ENCODE measurements around the gene RBBP5. TPM values are rescaled to one million over a fixed set of nuclear protein-coding genes. Genes with fewer than 3 reads are reported as not detected.

RBBP5 gene
- total RNA-seq, 4 donors from 2014 or later = 14.4 to 25.1 (median 21.2) TPM

DNA sequence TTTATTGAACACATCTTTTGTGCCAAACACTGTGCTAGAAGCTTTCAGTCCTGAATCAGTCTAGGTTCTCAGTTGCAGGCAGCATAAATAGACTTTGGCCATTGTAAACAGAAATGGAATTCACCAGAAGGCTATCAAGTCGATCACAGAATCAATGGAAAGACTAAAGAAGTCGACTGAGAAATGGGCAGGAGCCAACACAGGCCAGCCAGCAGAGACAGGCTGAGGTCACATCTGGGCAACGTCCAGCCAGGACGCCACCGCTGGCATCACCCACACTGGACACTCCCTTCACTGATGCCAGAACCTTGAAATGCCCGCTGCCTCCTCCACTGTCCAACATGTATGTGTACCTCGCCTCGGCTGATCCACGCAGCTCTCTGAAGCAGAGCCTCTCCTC lies 84.2 kb downstream of the RBBP5 start:
- H3K27me3 ChIP-seq = peaks cover 4 to 9% (median 5%) of the 10 kb centered on the region in 3 donors
- H3K27ac ChIP-seq = no peak overlapping the region
- in situ Hi-C loops (cut with MboI; ENCODE audit: low sequenced_read_pairs in 4 of 4) (no loop called here), intact Hi-C loops (cut with DNase I; ENCODE audit: low total_unique reads) (no loop called here)
- no peak for DNase-seq
- no peaks in the 10 kb centered on the region for H3K36me3 ChIP-seq
- ATAC-seq = no peak
- TF ChIP-seq POLR2A (IDR thresholded peaks at IDR 0.05) = no peak
- TF ChIP-seq, protein P1, sequence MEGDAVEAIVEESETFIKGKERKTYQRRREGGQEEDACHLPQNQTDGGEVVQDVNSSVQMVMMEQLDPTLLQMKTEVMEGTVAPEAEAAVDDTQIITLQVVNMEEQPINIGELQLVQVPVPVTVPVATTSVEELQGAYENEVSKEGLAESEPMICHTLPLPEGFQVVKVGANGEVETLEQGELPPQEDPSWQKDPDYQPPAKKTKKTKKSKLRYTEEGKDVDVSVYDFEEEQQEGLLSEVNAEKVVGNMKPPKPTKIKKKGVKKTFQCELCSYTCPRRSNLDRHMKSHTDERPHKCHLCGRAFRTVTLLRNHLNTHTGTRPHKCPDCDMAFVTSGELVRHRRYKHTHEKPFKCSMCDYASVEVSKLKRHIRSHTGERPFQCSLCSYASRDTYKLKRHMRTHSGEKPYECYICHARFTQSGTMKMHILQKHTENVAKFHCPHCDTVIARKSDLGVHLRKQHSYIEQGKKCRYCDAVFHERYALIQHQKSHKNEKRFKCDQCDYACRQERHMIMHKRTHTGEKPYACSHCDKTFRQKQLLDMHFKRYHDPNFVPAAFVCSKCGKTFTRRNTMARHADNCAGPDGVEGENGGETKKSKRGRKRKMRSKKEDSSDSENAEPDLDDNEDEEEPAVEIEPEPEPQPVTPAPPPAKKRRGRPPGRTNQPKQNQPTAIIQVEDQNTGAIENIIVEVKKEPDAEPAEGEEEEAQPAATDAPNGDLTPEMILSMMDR (IDR thresholded peaks at IDR 0.05 in 4 of 5, conservative IDR thresholded peaks at IDR 0.05 in 1 of 5) = no peak
- H3K4me1 ChIP-seq = no peaks in the 10 kb centered on the region
- H3K9me3 ChIP-seq = no peaks in the 10 kb centered on the region
- H3K4me3 ChIP-seq = no peak overlapping the region

Other genes with a start within 250 kb of the RBBP5 start
- gene CNTN2, start 78.8 kb downstream of the RBBP5 start, total RNA-seq = not detected
- 1 to 10 TPM; 3.3 to 6.1 (median 4.7) TPM for gene TMEM81, start 37.5 kb downstream of the RBBP5 start, total RNA-seq
- 10 to 100 TPM; 12.2 to 15.8 (median 13.9) TPM for gene DSTYK, start 89.7 kb upstream of the RBBP5 start, total RNA-seq
- gene TMCC2, start 106.0 kb upstream of the RBBP5 start, total RNA-seq = 1 to 10 TPM; 1.1 to 7.6 (median 5.6) TPM
- 1 to 10 TPM in 1 of 4 donors, under 1 TPM in 3; 0.42 to 1.9 (median 0.58) TPM for gene NUAK2, start 199.8 kb upstream of the RBBP5 start, total RNA-seq
- gene KLHDC8A, start 234.9 kb upstream of the RBBP5 start, total RNA-seq = not detected

All from gastrocnemius medialis (tissue), 4 donors.